Thoracic aorta (tissue), 2 donors: ENCODE data around the gene ZNF319. TPM values are rescaled to one million over a fixed set of nuclear protein-coding genes. Genes with fewer than 3 reads are reported as not detected.

Experiments used
- ATAC-seq: fragments of 150-250 bp; one replicate; pipeline ENCODE4 v1.8.0; 2017; ENCODE audit warnings: low read depth; ENCODE audit not compliant: insufficient number of reproducible peaks, low FRiP score
- DNase-seq: peaks from one replicate; pipeline ENCODE4 v3.0.0-alpha.2; 2020; ENCODE audit warnings: low spot score
- H3K27ac ChIP-seq, 2 donors: fragments of 200-600 bp; sonication (generic); 1 replicate in 1 of 2; 2 replicates in 1 of 2; pipeline ENCODE4 v1.5.1; 2016; ENCODE audit warnings: mild to moderate bottlenecking in 2 of 2, moderate library complexity in 2 of 2
- H3K27me3 ChIP-seq: fragments of 200-600 bp; sonication (generic); replicated peaks from 2 replicates; pipeline ENCODE4 v1.6.0; 2016; ENCODE audit warnings: mild to moderate bottlenecking; ENCODE audit not compliant: insufficient read depth
- H3K36me3 ChIP-seq: fragments of 200-600 bp; sonication (generic); one replicate; pipeline ENCODE4 v1.5.1; 2016
- H3K4me1 ChIP-seq, 2 donors: fragments of 200-600 bp; sonication (generic); 1 replicate in 1 of 2; 2 replicates in 1 of 2; pipeline versions ENCODE4 v1.5.1 to v1.6.0; 2016; ENCODE audit warnings: low read depth in 2 of 2, mild to moderate bottlenecking in 1 of 2; ENCODE audit not compliant: control insufficient read depth in 1 of 2
- H3K4me3 ChIP-seq: fragments of 200-600 bp; sonication (generic); 2 replicates; pipeline ENCODE4 v1.5.1; 2016; ENCODE audit warnings: mild to moderate bottlenecking
- H3K9me3 ChIP-seq: fragments of 200-600 bp; sonication (generic); 2 replicates; pipeline ENCODE4 v1.5.1; 2016
- CTCF ChIP-seq: fragments of 200-600 bp; sonication (generic); IDR thresholded peaks from one replicate; pipeline ENCODE4 v1.5.1; 2019; ENCODE audit warnings: antibody characterized with exemption
- total RNA-seq, 2 donors: library from RNA; depleted of rRNA; stranded (reverse); fragments of >200 nt; gene quantifications; one replicate each; pipeline versions ENCODE4 v1.1.0 to v1.2.3, GENCODE V29; 2016

The ZNF319 gene
- total RNA-seq, 2 donors from 2014 or later: 6.0 to 13.8 TPM

- no peak for DNase-seq
- H3K27ac ChIP-seq: no peak overlapping the region
- H3K36me3 ChIP-seq: no peaks in the 10 kb centered on the region
- H3K27me3 ChIP-seq: no peaks in the 10 kb centered on the region
- TF ChIP-seq CTCF: no peak
- no peaks in the 10 kb centered on the region for H3K9me3 ChIP-seq
- no peaks in the 10 kb centered on the region for H3K4me1 ChIP-seq
- no peak overlapping the region for H3K4me3 ChIP-seq
- ATAC-seq: no peak
Observed at GRCh38 chr16:58042886-58043515, 42.5 kb upstream of the ZNF319 start.

GRCh38 chr16:58042001-58042885, 41.8 kb upstream of the ZNF319 start:
- Histone ChIP-seq H3K36me3 (no peaks in the 10 kb centered on the region), H3K27me3 (no peaks in the 10 kb centered on the region)

GRCh38 chr16:58041628-58041955, 41.1 kb upstream of the ZNF319 start:
- no peak for ATAC-seq
- no peaks in the 10 kb centered on the region for H3K9me3 ChIP-seq
- no peak overlapping the region for H3K27ac ChIP-seq
- no peak overlapping the region for H3K4me3 ChIP-seq
- H3K27me3 ChIP-seq: no peaks in the 10 kb centered on the region
- no peaks in the 10 kb centered on the region for H3K36me3 ChIP-seq
- DNase-seq: no peak
- no peak for TF ChIP-seq CTCF
- no peaks in the 10 kb centered on the region for H3K4me1 ChIP-seq

More at GRCh38 chr16:58042001-58042885, 41.8 kb upstream of the ZNF319 start:
- no peaks in the 10 kb centered on the region for H3K4me1 ChIP-seq
- H3K9me3 ChIP-seq: no peaks in the 10 kb centered on the region
- no peak overlapping the region for H3K4me3 ChIP-seq
- DNase-seq (no peak), ATAC-seq (no peak)
- H3K27ac ChIP-seq: no peak overlapping the region
- TF ChIP-seq CTCF: no peak

- Histone ChIP-seq H3K9me3 (no peaks in the 10 kb centered on the region), H3K36me3 (no peaks in the 10 kb centered on the region), H3K27ac (no peak overlapping the region), H3K4me3 (no peak overlapping the region), H3K4me1 (no peaks in the 10 kb centered on the region), H3K27me3 (no peaks in the 10 kb centered on the region)
- DNase-seq (no peak), ATAC-seq (no peak)
- TF ChIP-seq CTCF: no peak
Observed at GRCh38 chr16:58040945-58041627, 40.6 kb upstream of the ZNF319 start.

GRCh38 chr16:58040496-58040846, 40.0 kb upstream of the ZNF319 start:
- Histone ChIP-seq H3K4me3 (no peak overlapping the region), H3K36me3 (no peaks in the 10 kb centered on the region), H3K27ac (no peak overlapping the region), H3K9me3 (no peaks in the 10 kb centered on the region), H3K27me3 (no peaks in the 10 kb centered on the region), H3K4me1 (no peaks in the 10 kb centered on the region)
- DNase-seq (no peak), ATAC-seq (no peak)
- no peak for TF ChIP-seq CTCF
